PFSK-1 (cell line): ENCODE data around the gene MED26.

Experiments used
- FOXP2 ChIP-seq: optimal IDR thresholded peaks from 2 replicates; pipeline ENCODE3; 2011; ENCODE audit warnings: borderline replicate concordance, control low read depth, inconsistent platforms; ENCODE audit not compliant: insufficient read depth; ENCODE audit errors: extremely low read length, extremely low read depth
- POLR2AphosphoS5 ChIP-seq: IDR thresholded peaks from 2 replicates; pipeline ENCODE4 v1.6.1; 2012; ENCODE audit warnings: low read depth, mild to moderate bottlenecking, control low read depth, low read length, moderate library complexity
- REST ChIP-seq, 2 experiments: IDR thresholded peaks; 2 replicates each; pipeline versions ENCODE4 v1.6.1 to v1.8.0; 2011 to 2012; ENCODE audit warnings: low read depth in 2 of 2, low read length in 2 of 2, control low read depth in 1 of 2, inconsistent platforms in 1 of 2, mild to moderate bottlenecking in 1 of 2, moderate library complexity in 1 of 2; ENCODE audit not compliant: insufficient read depth in 1 of 2
- SIN3A ChIP-seq: IDR thresholded peaks from 2 replicates; pipeline ENCODE4 v1.6.1; 2012; ENCODE audit warnings: mild to moderate bottlenecking, low read length, moderate library complexity, borderline replicate concordance; ENCODE audit not compliant: insufficient read depth
- TAF1 ChIP-seq: IDR thresholded peaks from 2 replicates; pipeline ENCODE4 v1.6.1; 2012; ENCODE audit warnings: low read length, control low read depth, borderline replicate concordance; ENCODE audit not compliant: insufficient read depth

Gene MED26

DNA sequence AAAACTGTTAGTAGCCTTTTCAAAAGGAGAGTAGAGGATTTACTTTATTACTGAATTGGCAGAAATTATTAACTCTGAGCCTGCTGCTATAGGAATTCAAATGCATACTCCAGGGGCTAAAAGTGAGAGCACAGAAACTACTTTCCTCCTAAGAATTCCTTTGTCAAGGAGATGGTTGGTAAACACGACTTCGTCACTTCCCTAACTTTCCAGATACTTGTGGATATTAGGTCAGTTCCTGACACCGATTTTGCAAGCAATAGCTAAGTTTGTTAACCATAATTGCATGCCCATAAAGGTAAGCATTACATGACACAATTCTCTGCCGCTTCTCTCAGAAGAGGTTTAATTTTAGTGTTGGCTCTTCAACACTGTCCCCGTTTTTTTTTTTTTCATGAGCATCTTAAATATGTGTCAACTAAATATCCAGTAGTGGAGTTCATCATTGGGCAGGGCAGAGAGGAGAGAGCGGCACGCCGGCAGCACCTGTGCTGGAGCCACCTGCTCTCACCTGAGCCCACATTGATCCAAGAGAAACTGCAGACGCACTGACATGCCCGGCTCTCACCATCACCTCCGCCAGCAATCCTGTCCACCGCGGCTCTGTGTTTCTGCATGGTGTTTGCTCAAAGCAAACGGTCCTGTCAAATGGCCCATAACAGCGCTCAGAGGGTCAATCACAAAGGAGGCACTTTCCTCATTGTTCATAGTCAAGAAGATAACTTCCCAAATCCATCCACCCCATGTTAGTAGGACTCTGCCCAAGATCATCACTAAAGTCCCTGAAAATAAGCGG is 2.6 kb downstream of the MED26 start:
- no peak for TF ChIP-seq SIN3A
- no peak for TF ChIP-seq FOXP2
- no peak for TF ChIP-seq POLR2AphosphoS5
- no peak for TF ChIP-seq TAF1
- TF ChIP-seq REST (IDR thresholded peaks at IDR 0.05; ENCODE audit: insufficient read depth in 1 of 2, low read depth in 2 of 2, low read length in 2 of 2) = no peak

DNA sequence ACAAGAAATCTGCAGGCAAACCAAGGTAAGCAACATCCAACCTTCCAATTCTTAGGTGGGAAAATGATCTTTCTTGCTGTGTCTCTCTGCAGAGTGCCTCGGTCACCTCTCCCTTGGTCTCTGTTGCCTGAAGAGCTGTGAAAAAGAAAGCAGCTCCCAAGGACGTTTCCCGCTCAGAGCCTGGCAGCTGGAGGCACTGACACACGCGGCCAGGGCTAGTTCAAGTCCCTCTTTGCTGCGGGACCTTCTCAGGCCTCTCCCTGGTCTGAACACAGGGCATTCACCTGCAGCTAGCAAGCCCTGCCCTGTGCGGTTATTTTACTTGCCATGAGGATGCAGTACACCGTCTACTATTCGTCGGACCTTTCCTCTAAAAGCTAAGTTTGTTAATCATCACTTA is 3.8 kb downstream of the MED26 start:
- TF ChIP-seq TAF1 (no peak), REST (IDR thresholded peaks at IDR 0.05; ENCODE audit: insufficient read depth in 1 of 2, low read depth in 2 of 2, low read length in 2 of 2) (no peak), POLR2AphosphoS5 (no peak), SIN3A (no peak), FOXP2 (no peak)

GRCh38 chr19:16623576-16623975 is 4.4 kb downstream of the MED26 start:
- TF ChIP-seq FOXP2 (no peak), SIN3A (no peak), POLR2AphosphoS5 (no peak), REST (IDR thresholded peaks at IDR 0.05; ENCODE audit: insufficient read depth in 1 of 2, low read depth in 2 of 2, low read length in 2 of 2) (no peak), TAF1 (no peak)

- TF ChIP-seq REST (IDR thresholded peaks at IDR 0.05; ENCODE audit: insufficient read depth in 1 of 2, low read depth in 2 of 2, low read length in 2 of 2) = no peak
- no peak for TF ChIP-seq POLR2AphosphoS5
- TF ChIP-seq SIN3A = no peak
- no peak for TF ChIP-seq FOXP2
- no peak for TF ChIP-seq TAF1
Measured at GRCh38 chr19:16623066-16623465, 4.9 kb downstream of the MED26 start.

GRCh38 chr19:16621165-16621800 is 6.7 kb downstream of the MED26 start:
- TF ChIP-seq REST (IDR thresholded peaks at IDR 0.05; ENCODE audit: insufficient read depth in 1 of 2, low read depth in 2 of 2, low read length in 2 of 2) (no peak), TAF1 (no peak), SIN3A (no peak), POLR2AphosphoS5 (no peak), FOXP2 (no peak)
